Stimulated activated CD4-positive, alpha-beta T cell treated with anti-CD3 and anti-CD28 coated beads, Interleukin-1b, Interleukin-23, amount 100 ng/mL, for 4 hours (primary cell): ENCODE results near the gene ATXN1.

Experiments
- DNase-seq, 2 donors: peaks; one replicate each; pipeline ENCODE4 v3.0.0-alpha.2; 2020; ENCODE audit warnings: low read depth in 2 of 2

ATXN1 gene

DNA sequence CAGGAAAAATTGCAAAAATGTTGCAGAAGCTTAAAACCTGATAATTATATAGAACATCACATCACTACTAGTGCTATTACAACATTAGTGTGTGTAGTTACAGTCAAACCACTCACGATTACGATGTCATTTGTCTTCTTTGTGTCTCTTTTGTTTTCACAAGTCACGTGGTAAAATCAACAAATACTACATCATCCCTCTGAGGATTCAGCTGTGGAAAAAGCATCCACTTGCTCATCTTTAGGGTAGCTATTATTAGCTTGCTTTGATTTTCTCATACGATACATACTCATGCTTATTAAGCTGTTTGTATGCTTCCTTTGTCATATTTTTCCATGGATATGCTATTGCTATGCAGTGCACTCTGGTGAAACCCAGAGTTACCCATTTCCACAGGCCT, 22.2 kb upstream of the ATXN1 start:
- no peak for DNase-seq

DNA sequence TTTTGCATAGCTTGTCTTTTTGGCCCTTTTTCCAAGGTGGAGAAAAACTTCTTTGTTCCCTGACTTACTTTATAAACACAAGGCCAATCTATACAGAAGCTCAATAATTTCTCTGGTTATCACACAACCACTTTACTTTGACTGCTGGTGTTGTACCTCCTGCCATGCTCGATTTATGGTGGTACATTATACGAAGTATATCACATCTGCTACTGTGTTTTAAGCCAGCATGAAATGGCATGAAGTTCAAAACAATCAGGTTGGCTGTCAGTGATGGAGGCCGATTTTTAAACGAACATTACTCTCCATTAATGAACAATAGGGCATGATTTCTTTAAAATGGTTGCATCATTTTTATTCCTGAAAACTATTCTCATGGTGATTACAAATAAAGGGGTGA, 21.0 kb upstream of the ATXN1 start:
- DNase-seq, result no peak

DNA sequence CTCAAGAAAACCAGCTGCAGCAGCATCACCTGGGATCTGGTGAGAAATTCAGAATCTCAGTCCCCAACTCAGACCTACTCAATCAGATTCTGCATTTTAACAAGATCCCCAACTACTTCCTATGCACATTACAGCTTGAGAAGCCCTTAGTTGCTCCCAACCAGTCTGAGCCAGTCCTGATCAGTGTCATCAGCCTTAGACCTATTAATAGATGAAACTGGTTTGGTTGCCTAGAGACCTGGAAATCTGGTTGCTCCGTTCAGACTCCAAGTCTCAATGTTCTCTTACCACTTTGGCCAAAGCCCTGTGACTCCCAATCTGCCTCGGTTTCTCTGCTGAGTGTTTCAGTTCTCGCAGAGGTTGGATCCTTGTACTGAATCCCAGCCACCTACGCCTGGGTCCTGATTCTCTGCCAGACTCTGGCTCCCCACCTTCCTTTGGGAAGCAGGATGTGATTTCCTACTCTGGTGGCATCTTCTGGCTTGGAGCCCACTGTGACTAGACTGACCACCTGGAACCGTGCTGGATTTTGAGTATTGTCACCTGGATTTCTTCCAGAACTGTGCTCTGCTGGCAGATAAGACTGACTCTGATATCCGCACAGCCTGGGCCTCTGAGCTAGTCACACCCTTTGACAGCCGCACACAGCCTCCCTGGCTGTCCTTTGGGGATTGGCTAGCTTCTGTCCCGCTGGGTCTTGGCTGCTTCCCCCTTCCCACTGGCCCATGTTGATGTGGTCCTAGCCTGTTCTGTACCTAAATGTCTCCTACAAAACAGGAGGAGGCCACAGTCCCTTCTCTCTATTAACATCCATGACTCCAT, 20.3 kb upstream of the ATXN1 start:
- DNase-seq, result no peak

DNA sequence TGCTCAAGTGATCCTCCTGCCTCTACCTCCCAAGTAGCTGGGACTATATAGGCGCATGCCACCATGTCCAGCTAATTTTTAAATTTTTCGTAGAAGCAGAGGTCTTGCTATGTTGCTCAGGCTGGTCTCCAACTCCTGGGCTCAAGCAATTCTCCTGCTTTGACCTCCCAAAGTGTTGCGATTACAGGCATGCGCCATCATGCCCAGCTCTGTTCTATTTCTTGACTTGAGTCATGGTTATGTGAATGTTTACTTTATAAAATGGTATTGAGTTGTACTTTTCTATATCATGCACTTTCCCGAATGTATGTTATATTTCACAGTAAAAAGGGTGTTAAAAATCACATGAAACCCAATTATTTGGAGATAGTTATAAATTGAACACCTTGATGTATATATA, 17.3 kb upstream of the ATXN1 start:
- DNase-seq, result no peak

DNA sequence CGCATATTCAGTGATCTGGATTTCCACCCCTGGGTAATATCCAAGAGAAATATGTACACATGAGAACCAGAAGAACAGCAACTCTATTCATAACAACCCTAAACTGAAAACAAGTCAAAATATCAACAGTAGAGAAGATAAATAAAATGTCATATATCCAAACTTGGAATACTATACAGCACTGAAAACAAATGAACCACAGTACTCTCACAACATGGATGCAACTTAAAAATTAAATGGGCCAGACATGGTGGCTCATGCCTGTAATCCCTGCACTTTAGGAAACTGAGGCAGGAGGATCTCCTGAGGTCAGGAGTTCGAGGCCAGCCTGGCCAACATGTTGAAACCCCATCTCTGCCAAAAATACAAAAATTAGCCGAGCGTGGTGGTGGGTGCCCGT, 16.5 kb upstream of the ATXN1 start:
- DNase-seq, result no peak

DNA sequence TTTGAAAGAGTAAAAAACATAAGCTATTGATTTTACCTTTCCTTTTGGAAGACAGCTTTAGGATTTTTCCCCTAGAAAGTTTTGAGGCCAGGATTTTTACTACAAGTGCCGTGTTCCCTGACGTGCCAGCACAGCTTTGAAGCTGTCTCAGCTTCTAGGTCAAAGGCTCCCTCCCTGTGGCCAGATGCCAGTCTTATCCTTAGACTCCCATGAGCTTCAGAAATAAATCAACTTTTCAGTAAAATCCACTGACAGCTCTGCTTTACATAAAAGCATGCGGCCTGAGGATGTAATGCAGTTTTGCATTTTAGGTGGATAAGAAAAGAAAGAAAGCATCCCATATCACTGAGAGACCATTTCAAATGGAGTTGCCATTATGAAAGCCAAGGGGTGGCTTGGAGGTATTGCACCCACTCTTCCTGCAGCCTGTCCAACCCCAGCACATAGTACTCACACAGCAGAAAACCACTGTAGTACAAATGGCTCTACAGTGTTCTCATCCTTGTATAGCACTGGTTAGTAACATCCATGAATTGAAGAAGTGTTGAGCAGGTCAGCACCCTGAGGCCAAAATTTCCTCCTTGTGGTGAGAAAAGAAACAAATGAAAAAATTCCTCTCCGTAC, 15.2 kb upstream of the ATXN1 start:
- no peak for DNase-seq

DNA sequence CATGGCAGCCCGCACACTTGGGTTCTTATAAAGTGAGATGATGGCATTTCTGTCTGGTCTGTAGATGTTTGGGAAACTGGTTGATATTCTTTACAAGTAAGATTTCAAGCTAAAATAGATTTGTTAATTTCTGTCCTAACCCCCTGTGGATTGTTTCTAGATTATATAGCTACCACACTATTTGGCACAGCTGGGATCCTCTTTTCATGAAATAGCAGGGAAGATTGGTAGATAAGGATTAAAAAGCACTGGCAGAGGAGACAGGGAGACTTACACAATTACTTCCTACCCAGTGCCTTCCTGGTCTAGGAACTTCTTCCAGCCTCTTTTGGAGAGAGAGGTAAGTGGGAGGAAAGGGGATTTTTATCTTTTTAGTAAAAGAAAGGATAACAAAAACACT, 13.2 kb upstream of the ATXN1 start:
- DNase-seq, result no peak

DNA sequence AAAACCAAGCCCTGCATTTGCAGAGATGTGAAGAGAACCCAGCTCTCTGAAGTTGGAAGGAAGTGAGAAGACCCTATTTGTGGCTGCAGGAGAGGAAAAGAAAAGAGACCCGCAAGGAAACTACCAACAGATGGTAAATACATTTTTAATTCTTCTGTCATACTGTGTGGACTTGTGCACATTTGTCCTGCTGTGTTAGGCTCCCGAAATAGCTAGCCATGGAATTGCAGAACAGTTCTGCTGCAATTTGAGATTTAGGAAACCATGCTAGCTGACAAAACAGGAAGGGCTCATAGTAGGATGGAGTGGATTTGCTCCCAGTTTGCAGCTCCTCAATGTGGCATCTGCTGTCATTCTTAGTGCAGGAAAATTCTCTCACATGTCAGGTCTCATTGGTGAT, 12.1 kb upstream of the ATXN1 start:
- DNase-seq, result no peak

DNA sequence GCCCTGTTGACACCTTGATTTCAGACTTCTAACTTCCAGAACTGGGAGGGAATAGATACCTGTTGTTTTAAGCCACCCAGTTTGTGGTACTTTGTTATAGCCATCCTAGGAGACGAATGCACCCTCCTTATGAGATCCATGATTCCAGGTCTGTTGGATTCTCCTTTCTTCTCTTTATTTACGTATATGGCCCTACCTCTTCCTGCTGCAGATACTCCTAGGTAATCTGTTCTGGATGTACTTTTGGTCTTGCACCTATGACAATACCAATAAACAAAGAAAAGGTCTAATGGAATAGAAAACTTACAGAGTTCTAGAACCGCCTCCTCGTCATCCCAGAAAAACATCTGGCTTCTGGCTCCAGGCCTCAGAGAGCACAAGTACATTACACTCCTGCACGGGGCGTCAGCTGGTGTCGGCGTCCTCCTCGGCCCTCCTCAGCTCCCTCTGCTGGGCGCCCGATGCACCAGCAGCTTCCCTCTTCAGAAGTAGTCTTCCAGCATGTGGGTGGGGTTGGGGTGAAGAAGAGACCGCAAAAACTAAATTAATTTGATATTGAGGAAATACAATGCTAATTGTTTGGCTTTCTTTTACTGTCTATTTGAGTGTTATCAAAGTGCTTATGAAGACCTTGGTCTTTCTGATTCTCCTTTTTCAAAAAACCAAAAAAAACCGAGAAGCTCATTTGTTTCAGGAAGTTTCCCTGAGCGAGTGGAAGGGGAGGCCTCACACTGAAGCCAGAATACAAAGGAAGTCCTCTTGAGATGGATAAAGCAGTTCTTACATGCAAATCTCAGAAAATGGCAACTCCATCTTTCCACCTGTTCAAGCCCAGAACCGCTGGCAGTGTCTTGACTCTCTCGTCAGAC, 9.7 kb upstream of the ATXN1 start:
- peak; percentile 68 to 71 for DNase-seq

DNA sequence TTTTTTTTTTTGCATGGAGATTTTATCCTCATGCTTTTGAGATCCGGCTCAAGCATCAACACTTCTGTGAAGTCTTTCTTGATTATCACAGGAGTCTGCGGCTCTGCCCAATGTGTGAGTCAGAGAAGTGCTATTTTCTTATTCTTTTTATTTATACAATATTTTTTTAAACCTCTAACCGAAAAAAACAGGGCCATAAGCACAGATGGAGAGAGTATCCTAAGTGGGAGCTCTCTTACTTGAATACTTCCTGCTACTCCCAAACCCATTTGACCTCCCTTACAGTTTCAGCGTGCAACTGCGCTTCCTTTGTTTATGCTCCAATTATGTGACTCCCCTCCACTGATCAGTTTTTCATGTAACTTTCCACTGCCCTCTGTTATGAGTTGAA, 8.7 kb upstream of the ATXN1 start:
- DNase-seq, result no peak

DNA sequence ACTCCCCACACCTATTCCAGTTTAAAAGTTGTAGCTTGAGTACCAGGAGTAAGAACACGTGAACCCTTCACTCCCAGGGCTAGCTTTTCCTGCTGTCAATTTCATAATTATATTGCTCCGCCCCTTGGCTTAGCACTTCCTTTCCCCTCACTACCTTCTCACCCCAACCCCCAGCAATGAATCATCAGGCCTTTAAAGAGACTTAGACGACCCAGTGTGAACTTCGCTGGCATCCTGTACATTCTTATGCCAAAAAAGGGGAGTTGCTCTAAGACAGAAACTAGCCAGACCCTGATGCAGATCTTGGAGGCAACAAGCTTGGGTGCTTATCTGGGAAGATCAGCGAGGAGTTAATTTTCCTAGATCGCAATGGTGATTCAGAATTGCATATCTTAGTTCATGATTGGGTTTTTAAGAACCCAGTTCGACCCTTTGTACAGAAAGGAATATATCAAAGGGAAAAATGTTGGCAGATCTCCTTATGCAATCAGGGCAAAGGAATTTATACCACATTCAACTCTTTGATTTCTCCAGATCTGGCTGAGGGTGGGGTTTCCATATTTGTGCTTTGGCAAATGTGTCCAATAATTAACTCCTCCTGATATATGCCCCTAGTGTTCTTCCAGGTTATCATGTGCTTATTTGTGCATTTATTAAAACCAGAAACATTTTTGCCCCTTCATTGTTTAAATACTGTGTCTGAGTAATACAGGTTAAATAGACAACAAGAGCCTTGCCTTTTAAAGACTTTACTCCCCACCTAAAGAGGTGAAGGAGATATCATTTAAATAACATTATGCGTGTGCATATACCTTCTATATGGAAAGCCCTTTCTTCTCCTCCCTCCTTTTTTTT, 8.1 kb upstream of the ATXN1 start:
- DNase-seq, result peak in 1 of 2 donors; percentile 60

DNA sequence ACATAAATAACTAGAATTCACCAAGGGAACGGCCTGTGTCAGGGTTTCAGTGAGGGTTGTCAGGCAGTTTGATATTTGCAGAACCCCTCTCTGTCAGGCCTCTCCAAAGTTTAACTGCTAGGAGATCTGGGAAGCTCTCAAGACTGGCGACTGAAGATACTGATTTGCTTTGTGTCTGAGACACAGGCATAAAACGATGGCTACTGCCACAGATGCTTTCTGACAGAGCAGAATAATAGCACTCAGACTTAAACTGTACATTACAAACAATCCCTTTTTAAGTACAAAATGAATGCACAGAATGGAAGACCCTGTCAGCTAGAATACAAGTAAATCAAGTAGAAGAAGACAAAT, 7.2 kb upstream of the ATXN1 start:
- no peak for DNase-seq

DNA sequence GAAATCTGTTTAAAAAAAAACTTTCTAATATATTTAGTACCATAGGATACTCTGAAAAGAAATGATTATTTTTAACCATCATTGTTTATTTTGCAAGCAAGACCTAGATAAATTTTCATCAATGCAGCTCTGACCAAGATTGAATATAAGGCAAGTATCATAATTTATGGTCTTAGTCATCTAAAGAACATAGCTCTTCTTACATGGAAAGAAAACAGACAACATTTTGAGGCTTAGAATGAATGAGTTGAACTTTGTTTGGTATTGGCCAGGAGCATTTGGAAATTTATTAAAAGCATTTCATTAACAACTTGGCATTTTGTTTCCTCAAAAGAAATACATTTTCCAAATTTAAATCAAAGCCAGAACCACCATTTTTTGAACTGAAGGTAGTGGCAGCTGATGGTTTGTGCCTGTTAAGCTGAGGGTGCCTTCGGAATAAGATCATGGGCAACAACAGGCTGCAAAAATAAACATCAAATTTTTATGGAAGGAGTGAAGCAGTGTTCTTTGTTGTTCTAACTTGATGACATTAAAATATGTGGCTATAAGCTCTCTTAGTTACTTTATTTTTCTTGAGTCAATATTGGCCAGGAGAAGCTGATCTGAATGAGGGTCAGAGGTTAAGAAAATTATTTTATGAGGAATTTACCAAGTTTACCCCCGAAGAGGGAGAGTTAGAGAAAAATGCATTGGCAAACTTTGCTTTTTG, 6.7 kb upstream of the ATXN1 start:
- DNase-seq, result no peak

DNA sequence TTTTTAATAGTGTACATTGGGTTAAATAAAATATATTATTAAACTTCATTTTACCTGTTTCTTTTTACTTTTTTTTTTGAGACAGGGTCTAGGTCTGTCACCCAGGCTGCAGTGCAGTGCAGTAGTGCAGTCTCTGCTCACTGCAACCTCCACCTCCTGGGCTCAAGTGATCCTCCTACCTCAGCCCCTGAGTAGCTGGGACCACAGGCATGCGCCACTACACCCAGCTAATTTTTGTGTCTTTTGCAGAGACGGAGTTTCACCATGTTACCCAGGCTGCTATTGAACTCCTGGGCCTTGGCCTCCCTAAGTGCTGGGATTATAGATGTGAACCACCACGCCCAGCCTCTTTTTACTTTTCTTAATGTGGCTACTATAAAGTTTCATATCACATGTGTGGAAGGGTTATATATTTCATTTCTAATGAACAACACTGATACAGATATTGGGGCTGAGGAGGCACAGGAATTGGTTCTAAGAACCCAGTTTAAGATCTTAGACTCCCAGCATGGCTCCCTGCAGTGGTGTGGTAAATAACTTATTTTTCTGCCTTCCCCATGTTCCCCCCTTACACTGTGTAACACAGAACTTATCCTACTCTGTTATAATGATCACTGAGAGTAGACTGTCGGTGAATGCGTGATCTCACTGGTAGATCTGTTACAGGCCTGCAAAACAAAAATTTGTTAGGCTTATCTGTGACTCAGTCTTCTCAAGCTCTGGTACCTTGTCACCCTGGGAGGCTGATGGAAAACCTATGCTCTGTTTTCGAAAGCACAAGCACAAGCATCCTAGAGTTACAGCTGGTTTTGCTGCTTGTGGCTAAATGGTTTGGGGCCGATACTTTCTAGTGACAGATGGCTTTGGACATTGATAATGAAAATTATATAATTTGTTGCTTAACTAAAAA, 5.8 kb upstream of the ATXN1 start:
- DNase-seq, result no peak

DNA sequence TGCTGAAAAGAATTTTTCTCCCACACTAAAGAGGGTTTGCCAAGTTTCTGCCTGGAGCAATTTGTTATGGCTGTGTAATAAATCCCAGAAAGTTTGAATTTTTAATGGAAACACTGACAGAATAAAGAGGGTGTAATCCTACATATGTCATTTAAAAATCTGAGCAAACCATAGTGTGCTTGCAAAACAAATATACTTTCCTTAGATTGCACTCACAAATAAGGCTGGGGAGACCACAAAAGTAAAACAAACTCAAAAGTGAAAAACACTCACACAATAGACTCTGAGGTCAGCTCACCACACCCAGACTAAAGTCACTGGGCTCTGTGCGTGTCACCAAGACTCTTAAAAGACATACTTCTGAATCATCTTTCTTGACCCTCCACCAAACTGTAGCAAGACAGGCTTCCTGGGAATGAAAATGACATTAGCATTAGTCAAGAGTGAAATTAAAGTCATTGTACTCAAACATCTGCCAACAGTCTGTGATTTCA, 4.8 kb upstream of the ATXN1 start:
- no peak for DNase-seq

DNA sequence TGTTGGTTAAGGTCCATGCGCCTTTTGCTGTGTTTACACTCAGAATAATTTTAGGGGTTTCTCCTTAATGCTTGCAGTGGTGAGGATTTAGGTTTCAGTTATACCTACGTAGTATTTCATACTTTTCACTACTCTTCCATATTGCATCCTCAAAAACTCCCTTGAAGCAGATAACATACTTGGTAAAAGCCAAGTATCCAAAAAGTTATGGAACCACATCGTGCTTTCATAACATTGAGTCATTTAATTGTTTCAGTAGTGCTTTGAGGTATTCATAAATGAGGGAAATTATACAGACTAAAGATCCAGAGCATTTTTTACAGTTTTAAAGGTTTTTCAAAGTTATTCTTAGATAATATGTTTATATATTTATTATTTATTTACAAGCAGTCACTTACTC, 4.0 kb upstream of the ATXN1 start:
- no peak for DNase-seq

DNA sequence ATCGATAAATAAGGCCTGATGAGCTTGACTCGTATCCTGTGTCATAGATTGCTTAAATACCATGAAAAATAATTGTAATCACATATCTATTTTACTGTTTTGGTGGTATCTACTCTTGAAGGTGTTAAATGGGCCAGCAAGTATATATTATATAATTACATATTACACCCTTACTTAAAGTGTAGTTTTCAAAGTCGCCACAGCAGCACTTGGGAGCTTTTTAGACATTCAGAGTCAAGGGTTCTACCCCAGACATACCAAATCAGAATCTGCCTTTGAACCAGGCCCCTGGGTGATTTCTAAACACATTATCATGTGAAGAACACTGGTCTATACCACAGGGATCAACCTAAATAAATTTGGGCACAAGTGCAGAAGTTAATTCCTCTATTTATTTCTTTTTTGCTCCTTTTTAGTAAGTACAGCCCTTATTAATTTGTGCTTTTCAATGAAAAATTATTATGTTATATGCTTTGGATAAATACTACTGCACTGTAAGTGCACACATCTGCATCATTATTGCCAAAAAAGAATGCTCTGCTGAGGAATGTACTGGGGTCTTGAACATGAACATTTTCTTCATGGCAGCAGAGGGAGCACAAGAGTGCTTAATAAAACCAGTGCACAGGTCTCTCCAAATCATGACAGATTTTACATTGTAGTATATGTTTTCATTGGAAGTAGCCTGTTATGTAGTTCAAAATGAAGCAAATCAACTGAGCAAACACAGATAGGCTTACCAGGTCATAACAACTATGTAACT, 3.1 kb upstream of the ATXN1 start:
- DNase-seq, result no peak

DNA sequence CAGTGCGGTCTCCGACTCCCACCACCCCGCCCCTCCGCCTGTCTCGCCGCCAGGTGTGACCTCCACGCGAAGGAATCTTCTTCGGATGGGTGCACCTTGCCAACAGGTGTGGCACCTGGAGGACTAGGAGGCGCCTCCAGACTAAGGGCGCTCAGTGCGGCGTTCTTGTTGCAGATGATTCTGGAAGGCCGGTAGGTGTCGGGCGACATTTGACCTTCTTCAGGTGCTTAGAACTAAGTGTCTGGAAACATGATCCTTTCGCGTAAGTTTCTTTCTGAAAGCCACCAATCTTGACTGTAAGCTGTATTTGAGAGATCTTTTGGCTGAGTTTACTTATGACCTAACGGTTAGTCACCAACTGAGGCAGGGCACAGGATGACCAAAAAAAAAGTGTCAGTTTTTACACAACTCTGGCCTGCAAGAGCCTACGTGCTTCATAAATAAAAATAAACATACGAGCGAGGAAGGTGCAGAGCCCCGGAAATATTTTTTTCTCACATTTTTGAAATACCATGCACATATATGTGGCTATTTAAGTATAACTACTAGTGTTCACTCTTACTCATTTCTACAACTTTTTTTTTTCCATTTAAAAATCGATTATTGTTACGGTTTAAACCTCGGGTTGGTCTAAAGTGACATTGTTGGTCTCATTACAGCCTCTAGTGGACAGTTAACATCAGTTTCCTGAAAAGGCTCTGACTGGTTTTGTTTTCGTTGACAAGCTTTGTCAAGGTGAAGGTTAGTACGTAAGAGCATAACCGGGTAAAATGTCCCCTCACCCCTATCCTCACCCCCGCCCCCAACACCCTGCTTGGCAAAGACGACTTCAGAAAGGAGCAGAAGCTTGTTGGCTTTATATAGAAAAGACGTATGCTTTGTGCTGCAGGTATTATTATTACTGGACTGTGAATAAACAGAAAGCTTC, 1.6 kb upstream of the ATXN1 start:
- DNase-seq, result peak; percentile 21 to 26
